ENCODE measurements around the gene CTBP1.

Gene CTBP1

GRCh38 chr4:1283711-1284110 lies 34.8 kb upstream of the CTBP1 start:
- no peak for DNase-seq (ENCODE audit: low spot score)

- DNase-seq (ENCODE audit: low spot score): no peak
Measured at GRCh38 chr4:1279253-1279652, 30.3 kb upstream of the CTBP1 start.

GRCh38 chr4:1277667-1278665 lies 29.0 kb upstream of the CTBP1 start:
- DNase-seq (ENCODE audit: low spot score): peak; percentile 25

- DNase-seq (ENCODE audit: low spot score): no peak
Measured at GRCh38 chr4:1276984-1277383, 28.1 kb upstream of the CTBP1 start.

- no peak for DNase-seq (ENCODE audit: low spot score)
Measured at GRCh38 chr4:1274871-1275270, 25.9 kb upstream of the CTBP1 start.

GRCh38 chr4:1271686-1272085 lies 22.8 kb upstream of the CTBP1 start:
- no peak for DNase-seq (ENCODE audit: low spot score)

- DNase-seq (ENCODE audit: low spot score): no peak
Measured at GRCh38 chr4:1269209-1269608, 20.3 kb upstream of the CTBP1 start.

GRCh38 chr4:1266881-1267763 lies 18.2 kb upstream of the CTBP1 start:
- DNase-seq (ENCODE audit: low spot score): no peak

- DNase-seq (ENCODE audit: low spot score): no peak
Measured at GRCh38 chr4:1265351-1265750, 16.4 kb upstream of the CTBP1 start.

GRCh38 chr4:1264942-1265341 lies 16.0 kb upstream of the CTBP1 start:
- DNase-seq (ENCODE audit: low spot score): no peak

GRCh38 chr4:1261107-1261928 lies 12.4 kb upstream of the CTBP1 start:
- no peak for DNase-seq (ENCODE audit: low spot score)

- DNase-seq (ENCODE audit: low spot score): no peak
Measured at GRCh38 chr4:1260418-1261106, 11.6 kb upstream of the CTBP1 start.

GRCh38 chr4:1259966-1260365 lies 11.0 kb upstream of the CTBP1 start:
- no peak for DNase-seq (ENCODE audit: low spot score)

GRCh38 chr4:1258457-1258856 lies 9.5 kb upstream of the CTBP1 start:
- no peak for DNase-seq (ENCODE audit: low spot score)

GRCh38 chr4:1255699-1256098 lies 6.8 kb upstream of the CTBP1 start:
- DNase-seq (ENCODE audit: low spot score): no peak

- no peak for DNase-seq (ENCODE audit: low spot score)
Measured at GRCh38 chr4:1255151-1255550, 6.2 kb upstream of the CTBP1 start.

- DNase-seq (ENCODE audit: low spot score): no peak
Measured at GRCh38 chr4:1253831-1254230, 4.9 kb upstream of the CTBP1 start.

GRCh38 chr4:1252928-1253492 lies 4.1 kb upstream of the CTBP1 start:
- DNase-seq (ENCODE audit: low spot score): no peak

GRCh38 chr4:1251773-1252066 lies 2.8 kb upstream of the CTBP1 start:
- no peak for DNase-seq (ENCODE audit: low spot score)

GRCh38 chr4:1250921-1251772 lies 2.2 kb upstream of the CTBP1 start:
- DNase-seq (ENCODE audit: low spot score): no peak

- DNase-seq (ENCODE audit: low spot score): no peak
Measured at GRCh38 chr4:1250527-1250812, 1.5 kb upstream of the CTBP1 start.

Measured in LoVo (cell line).